NT2/D1 (cell line): Measurements from ENCODE around the gene PDGFC.

ENCODE experiments used
- DNase-seq: peaks from one replicate; pipeline ENCODE4 v3.0.0-alpha.2; 2011; ENCODE audit warnings: low read depth, low spot score
- H3K27me3 ChIP-seq: 2 replicates; pipeline ENCODE4 v1.6.0; 2011; ENCODE audit warnings: mild to moderate bottlenecking; ENCODE audit not compliant: insufficient read length, insufficient read depth
- H3K36me3 ChIP-seq: 2 replicates; pipeline ENCODE4 v1.6.1; 2011; ENCODE audit warnings: mild to moderate bottlenecking, low read length, mixed read lengths; ENCODE audit not compliant: insufficient read depth, insufficient read length
- H3K4me1 ChIP-seq: 2 replicates; pipeline ENCODE4 v1.5.1; 2011; ENCODE audit not compliant: insufficient read depth, insufficient read length
- H3K4me3 ChIP-seq: 2 replicates; pipeline ENCODE4 v1.5.1; 2011; ENCODE audit warnings: low read depth; ENCODE audit not compliant: insufficient read length
- H3K9ac ChIP-seq: 2 replicates; pipeline ENCODE4 v1.6.0; 2011; ENCODE audit warnings: low read depth; ENCODE audit not compliant: insufficient read length
- H3K9me3 ChIP-seq: 2 replicates; pipeline ENCODE4 v1.5.1; 2011; ENCODE audit warnings: mild to moderate bottlenecking, low read length; ENCODE audit not compliant: insufficient read depth
- SUZ12 ChIP-seq: IDR thresholded peaks from 2 replicates; pipeline ENCODE4 v1.6.1; 2011; ENCODE audit not compliant: insufficient read length, insufficient read depth; ENCODE audit errors: extremely low read depth
- YY1 ChIP-seq: IDR thresholded peaks from 2 replicates; pipeline ENCODE4 v1.6.1; 2011; ENCODE audit not compliant: insufficient read length, insufficient read depth
- ZNF274 ChIP-seq: IDR thresholded peaks from 2 replicates; pipeline ENCODE4 v1.6.1; 2011; ENCODE audit warnings: mild to moderate bottlenecking, low read depth, low read length

Gene PDGFC

GRCh38 chr4:156790866-156791265 is 180.7 kb downstream of the PDGFC start:
- no peaks in the 10 kb centered on the region for H3K36me3 ChIP-seq
- no peak overlapping the region for H3K9ac ChIP-seq
- H3K4me1 ChIP-seq, result no peaks in the 10 kb centered on the region
- no peaks in the 10 kb centered on the region for H3K27me3 ChIP-seq
- no peak for TF ChIP-seq YY1
- no peak for TF ChIP-seq SUZ12
- no peak for TF ChIP-seq ZNF274
- H3K9me3 ChIP-seq, result no peaks in the 10 kb centered on the region
- peak; percentile 8 for DNase-seq
- no peak overlapping the region for H3K4me3 ChIP-seq

GRCh38 chr4:156788782-156789181 is 182.8 kb downstream of the PDGFC start:
- no peak overlapping the region for H3K9ac ChIP-seq
- no peaks in the 10 kb centered on the region for H3K36me3 ChIP-seq
- H3K27me3 ChIP-seq, result no peaks in the 10 kb centered on the region
- no peaks in the 10 kb centered on the region for H3K9me3 ChIP-seq
- H3K4me1 ChIP-seq, result no peaks in the 10 kb centered on the region
- no peak for DNase-seq
- H3K4me3 ChIP-seq, result no peak overlapping the region
- TF ChIP-seq YY1 (no peak), ZNF274 (no peak), SUZ12 (no peak)

GRCh38 chr4:156786713-156787112 is 184.9 kb downstream of the PDGFC start:
- H3K9ac ChIP-seq, result no peak overlapping the region
- H3K4me1 ChIP-seq, result no peaks in the 10 kb centered on the region
- no peaks in the 10 kb centered on the region for H3K36me3 ChIP-seq
- H3K27me3 ChIP-seq, result no peaks in the 10 kb centered on the region
- no peak for DNase-seq
- H3K4me3 ChIP-seq, result no peak overlapping the region
- H3K9me3 ChIP-seq, result no peaks in the 10 kb centered on the region
- TF ChIP-seq ZNF274, result no peak
- no peak for TF ChIP-seq YY1
- TF ChIP-seq SUZ12, result no peak

- Histone ChIP-seq H3K9ac (no peak overlapping the region), H3K4me3 (no peak overlapping the region), H3K4me1 (no peaks in the 10 kb centered on the region), H3K9me3 (no peaks in the 10 kb centered on the region), H3K36me3 (no peaks in the 10 kb centered on the region), H3K27me3 (no peaks in the 10 kb centered on the region)
- no peak for DNase-seq
- TF ChIP-seq YY1 (no peak), SUZ12 (no peak), ZNF274 (no peak)
These were observed 186.6 kb downstream of the PDGFC start for GRCh38 chr4:156784970-156785369.

- no peak for TF ChIP-seq SUZ12
- no peak for TF ChIP-seq ZNF274
- no peak for TF ChIP-seq YY1
- H3K4me1 ChIP-seq, result no peaks in the 10 kb centered on the region
These were observed 187.6 kb downstream of the PDGFC start for GRCh38 chr4:156783966-156784365.

GRCh38 chr4:156782491-156782890 is 189.1 kb downstream of the PDGFC start:
- no peaks in the 10 kb centered on the region for H3K36me3 ChIP-seq
- no peaks in the 10 kb centered on the region for H3K4me1 ChIP-seq
- TF ChIP-seq ZNF274 (no peak), SUZ12 (no peak), YY1 (no peak)
- H3K4me3 ChIP-seq, result no peak overlapping the region
- no peaks in the 10 kb centered on the region for H3K9me3 ChIP-seq
- H3K27me3 ChIP-seq, result no peaks in the 10 kb centered on the region
- no peak overlapping the region for H3K9ac ChIP-seq
- DNase-seq, result no peak

More at GRCh38 chr4:156783966-156784365, 187.6 kb downstream of the PDGFC start:
- H3K36me3 ChIP-seq, result no peaks in the 10 kb centered on the region
- H3K9ac ChIP-seq, result no peak overlapping the region
- no peaks in the 10 kb centered on the region for H3K27me3 ChIP-seq
- no peaks in the 10 kb centered on the region for H3K9me3 ChIP-seq
- DNase-seq, result no peak
- no peak overlapping the region for H3K4me3 ChIP-seq

GRCh38 chr4:156781852-156782251 is 189.7 kb downstream of the PDGFC start:
- Histone ChIP-seq H3K4me3 (no peak overlapping the region), H3K9me3 (no peaks in the 10 kb centered on the region), H3K36me3 (no peaks in the 10 kb centered on the region), H3K27me3 (no peaks in the 10 kb centered on the region), H3K4me1 (no peaks in the 10 kb centered on the region), H3K9ac (no peak overlapping the region)
- TF ChIP-seq YY1 (no peak), ZNF274 (no peak), SUZ12 (no peak)
- no peak for DNase-seq

GRCh38 chr4:156779774-156780173 is 191.8 kb downstream of the PDGFC start:
- no peak overlapping the region for H3K9ac ChIP-seq
- no peaks in the 10 kb centered on the region for H3K36me3 ChIP-seq
- TF ChIP-seq SUZ12 (no peak), ZNF274 (no peak), YY1 (no peak)
- H3K4me3 ChIP-seq, result no peak overlapping the region
- H3K9me3 ChIP-seq, result no peaks in the 10 kb centered on the region
- no peaks in the 10 kb centered on the region for H3K27me3 ChIP-seq
- DNase-seq, result no peak
- no peaks in the 10 kb centered on the region for H3K4me1 ChIP-seq
